ENCODE results near the gene CEACAM21.
A peak's percentile ranks its signal among the peaks of the same experiment; 100 is the strongest.

DNA sequence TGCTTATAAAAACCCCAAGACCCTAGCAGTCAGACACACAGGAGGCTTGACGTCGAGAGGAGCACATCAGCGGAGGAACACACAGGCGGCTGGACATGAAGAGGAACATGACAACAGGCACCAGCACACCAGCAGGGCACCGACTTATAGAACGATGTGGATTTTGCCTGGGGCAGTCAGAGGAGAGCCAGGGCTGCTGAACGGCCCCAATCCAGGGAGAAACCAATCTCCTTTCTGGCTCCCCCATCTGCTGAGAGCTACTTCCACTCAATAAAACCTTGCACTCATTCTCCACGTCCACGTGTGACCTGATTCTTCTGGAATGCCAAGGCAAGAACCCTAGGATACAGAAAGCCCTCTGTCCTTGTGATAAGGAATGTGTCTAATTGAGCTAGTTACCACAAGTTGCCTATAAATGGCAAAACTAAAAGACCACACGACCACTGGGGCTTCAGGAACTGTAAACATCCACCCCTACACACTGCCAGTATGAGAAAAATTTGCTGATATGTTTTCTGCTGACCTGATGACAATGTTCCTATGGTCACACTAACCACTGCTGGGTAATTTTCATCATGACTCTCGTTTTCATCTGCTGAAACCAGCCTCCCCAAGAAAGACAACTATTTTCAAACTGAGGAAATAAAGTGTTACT, 35.8 kb upstream of the CEACAM21 start:
- no peak for TF ChIP-seq IKZF3 (tag by site-specific recombination; IDR thresholded peaks at IDR 0.05)
- no peak for TF ChIP-seq ZNF830 (tag by site-specific recombination; IDR thresholded peaks at IDR 0.05; ENCODE audit: low read depth)
- TF ChIP-seq KLF9 (tag by site-specific recombination; IDR thresholded peaks at IDR 0.05; ENCODE audit: low read depth): no peak
- TF ChIP-seq ZNF350 (tag by site-specific recombination; IDR thresholded peaks at IDR 0.05): no peak
- no peak for TF ChIP-seq TCF7L2 (IDR thresholded peaks at IDR 0.05; ENCODE audit: borderline replicate concordance, low read depth, low read length)
- no peak for TF ChIP-seq YY2 (tag by site-specific recombination; IDR thresholded peaks at IDR 0.05)
- TF ChIP-seq PRDM4 (tag by site-specific recombination; IDR thresholded peaks at IDR 0.05): no peak
- TF ChIP-seq, protein P1, sequence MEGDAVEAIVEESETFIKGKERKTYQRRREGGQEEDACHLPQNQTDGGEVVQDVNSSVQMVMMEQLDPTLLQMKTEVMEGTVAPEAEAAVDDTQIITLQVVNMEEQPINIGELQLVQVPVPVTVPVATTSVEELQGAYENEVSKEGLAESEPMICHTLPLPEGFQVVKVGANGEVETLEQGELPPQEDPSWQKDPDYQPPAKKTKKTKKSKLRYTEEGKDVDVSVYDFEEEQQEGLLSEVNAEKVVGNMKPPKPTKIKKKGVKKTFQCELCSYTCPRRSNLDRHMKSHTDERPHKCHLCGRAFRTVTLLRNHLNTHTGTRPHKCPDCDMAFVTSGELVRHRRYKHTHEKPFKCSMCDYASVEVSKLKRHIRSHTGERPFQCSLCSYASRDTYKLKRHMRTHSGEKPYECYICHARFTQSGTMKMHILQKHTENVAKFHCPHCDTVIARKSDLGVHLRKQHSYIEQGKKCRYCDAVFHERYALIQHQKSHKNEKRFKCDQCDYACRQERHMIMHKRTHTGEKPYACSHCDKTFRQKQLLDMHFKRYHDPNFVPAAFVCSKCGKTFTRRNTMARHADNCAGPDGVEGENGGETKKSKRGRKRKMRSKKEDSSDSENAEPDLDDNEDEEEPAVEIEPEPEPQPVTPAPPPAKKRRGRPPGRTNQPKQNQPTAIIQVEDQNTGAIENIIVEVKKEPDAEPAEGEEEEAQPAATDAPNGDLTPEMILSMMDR (tag by site-specific recombination; IDR thresholded peaks at IDR 0.05): 0 out of 2 replicates have a peak, but pooled peaks have one; percentile 5
- no peak for TF ChIP-seq ZFP41 (tag by site-specific recombination; IDR thresholded peaks at IDR 0.05; ENCODE audit: borderline replicate concordance)
- TF ChIP-seq ZNF777 (tag by site-specific recombination; IDR thresholded peaks at IDR 0.05; ENCODE audit: borderline replicate concordance): no peak
- no peak for TF ChIP-seq SCRT1 (tag by site-specific recombination; IDR thresholded peaks at IDR 0.05; ENCODE audit: borderline replicate concordance)
- no peak for TF ChIP-seq ZNF274 (IDR thresholded peaks at IDR 0.05; ENCODE audit: low read length)
- TF ChIP-seq ZNF274 (tag by site-specific recombination; IDR thresholded peaks at IDR 0.05; ENCODE audit: borderline replicate concordance): no peak
- TF ChIP-seq ZNF549 (tag by site-specific recombination; IDR thresholded peaks at IDR 0.05): no peak

Data from HEK293 (cell line).